SK-MEL-5 (cell line): ENCODE measurements around the gene CNOT6. TPM values are rescaled to one million over a fixed set of nuclear protein-coding genes. Genes with fewer than 3 reads are reported as not detected.
A peak's percentile ranks its signal among the peaks of the same experiment; 100 is the strongest.

ENCODE experiments used
- DNase-seq: peaks from one replicate; pipeline ENCODE4 v3.0.0-alpha.2; 2016; ENCODE audit warnings: low read depth, low spot score
- in situ Hi-C: cut with HindIII; loops from 2 replicates; pipeline ENCODE4 v1.10.0; 2016; ENCODE audit warnings: low sequenced_read_pairs, high pct_unique_total_duplicates, low pct_unique_long_range_greater_than_20kb
- total RNA-seq: library from RNA; depleted of rRNA; stranded (reverse); fragments of >200 nt; shearing (Covaris generic); gene quantifications from 2 replicates; pipeline ENCODE4 v1.2.3, GENCODE V29; 2014

Gene CNOT6
- total RNA-seq, 1 experiment from 2014 or later: 9.6 TPM

DNA sequence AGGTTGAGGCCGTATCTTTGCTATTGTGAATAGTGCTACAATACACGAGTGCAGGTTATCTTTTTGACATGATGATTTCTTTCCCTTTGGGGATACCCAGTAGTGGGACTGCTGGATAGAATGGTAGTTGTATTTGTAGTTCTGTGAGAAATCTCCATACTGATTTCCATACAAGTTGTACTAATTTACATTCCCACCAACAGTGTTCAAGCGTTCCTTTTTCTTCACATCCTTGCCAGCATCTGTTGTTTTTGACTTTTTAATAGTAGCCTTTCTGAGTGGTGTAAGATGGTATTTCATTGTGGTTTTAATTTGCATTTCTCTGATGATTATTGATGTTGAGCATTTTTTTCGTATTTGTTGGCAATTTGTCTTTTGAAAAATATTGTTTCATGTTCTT lies 41.4 kb downstream of the CNOT6 start:
- in situ Hi-C loops: no loop called here
- DNase-seq: no peak

- in situ Hi-C loops: no loop called here
- no peak for DNase-seq
These were observed 46.0 kb downstream of the CNOT6 start for GRCh38 chr5:180540050-180540694.

- in situ Hi-C loops: no loop called here
- DNase-seq: no peak
These were observed 47.5 kb downstream of the CNOT6 start for GRCh38 chr5:180541710-180542109.

DNA sequence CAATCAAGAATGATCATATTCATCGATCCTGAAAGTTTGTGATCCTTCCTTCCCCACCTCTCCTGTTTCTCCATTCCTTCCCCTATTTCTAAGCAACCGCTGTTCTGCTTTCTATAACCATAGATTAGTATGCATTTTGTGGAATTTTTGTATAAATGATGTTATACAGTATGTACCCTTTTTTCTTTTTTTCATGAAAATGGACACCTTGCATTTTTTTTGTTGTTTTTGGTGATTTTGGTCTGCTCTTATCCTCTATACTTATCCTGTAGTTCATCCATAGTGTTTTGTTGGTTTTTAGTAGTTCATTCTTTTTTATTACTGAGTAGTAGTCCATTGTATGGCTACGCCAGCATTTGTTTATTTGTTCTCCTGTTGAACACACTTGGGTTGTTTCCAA lies 51.1 kb downstream of the CNOT6 start:
- in situ Hi-C loops: no loop called here
- no peak for DNase-seq

- DNase-seq: no peak
- in situ Hi-C loops: no loop called here
These were observed 54.4 kb downstream of the CNOT6 start for GRCh38 chr5:180548563-180548962.

- peak; percentile 6 for DNase-seq
- in situ Hi-C loops: no loop called here
These were observed 59.4 kb downstream of the CNOT6 start for GRCh38 chr5:180553530-180553929.

- in situ Hi-C loops: no loop called here
- no peak for DNase-seq
These were observed 61.2 kb downstream of the CNOT6 start for GRCh38 chr5:180555168-180555921.

DNA sequence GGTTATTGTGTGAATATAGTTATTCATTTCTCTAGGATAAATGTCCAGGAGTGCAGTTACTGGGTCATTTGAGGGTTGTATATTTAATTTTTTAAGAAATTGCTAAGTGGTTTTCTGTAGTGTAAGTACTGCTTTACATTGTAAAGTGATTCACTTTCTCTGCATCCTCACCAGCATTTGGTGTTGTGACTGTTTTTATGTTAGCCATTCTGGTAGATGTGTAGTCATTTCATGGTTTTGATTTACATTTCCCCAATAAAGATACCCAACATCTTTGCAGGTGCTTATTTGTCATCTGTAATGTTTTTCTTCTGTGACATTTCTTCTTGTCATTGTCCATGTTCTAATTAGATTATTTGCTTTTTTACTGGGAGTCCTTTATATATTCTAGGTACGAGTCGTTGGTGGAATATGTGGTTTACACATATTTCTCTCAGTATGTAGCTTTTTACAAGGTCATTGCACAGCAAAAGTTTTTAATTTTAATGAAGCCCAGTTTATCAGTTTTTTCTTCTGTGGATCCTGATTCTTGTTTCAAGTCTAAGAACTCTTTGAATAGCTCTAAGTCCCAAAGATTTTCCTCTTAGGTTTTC lies 63.1 kb downstream of the CNOT6 start:
- in situ Hi-C loops: no loop called here
- DNase-seq: no peak

DNA sequence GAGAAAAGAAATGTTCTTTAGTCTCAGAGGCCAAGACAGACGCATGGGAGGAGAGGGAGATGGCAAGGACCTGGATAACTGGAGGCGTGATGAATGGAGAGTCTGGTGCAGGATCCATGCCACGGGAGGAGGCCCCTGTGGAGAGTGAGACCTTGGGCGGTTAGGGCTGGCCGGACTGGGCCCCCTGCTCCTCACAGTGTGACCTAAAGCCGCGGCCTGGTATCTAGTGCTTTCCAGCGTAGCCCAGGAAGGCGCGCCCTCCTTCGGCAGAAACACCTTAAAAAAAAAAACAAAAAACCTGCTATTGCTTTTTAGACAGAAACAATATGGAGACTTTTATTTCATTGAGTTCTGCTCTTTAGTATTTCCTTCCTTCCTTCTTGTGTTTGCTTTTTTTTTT lies 64.1 kb downstream of the CNOT6 start:
- no peak for DNase-seq
- in situ Hi-C loops: no loop called here

GRCh38 chr5:180563994-180564393 lies 69.8 kb downstream of the CNOT6 start:
- in situ Hi-C loops: no loop called here
- no peak for DNase-seq

DNA sequence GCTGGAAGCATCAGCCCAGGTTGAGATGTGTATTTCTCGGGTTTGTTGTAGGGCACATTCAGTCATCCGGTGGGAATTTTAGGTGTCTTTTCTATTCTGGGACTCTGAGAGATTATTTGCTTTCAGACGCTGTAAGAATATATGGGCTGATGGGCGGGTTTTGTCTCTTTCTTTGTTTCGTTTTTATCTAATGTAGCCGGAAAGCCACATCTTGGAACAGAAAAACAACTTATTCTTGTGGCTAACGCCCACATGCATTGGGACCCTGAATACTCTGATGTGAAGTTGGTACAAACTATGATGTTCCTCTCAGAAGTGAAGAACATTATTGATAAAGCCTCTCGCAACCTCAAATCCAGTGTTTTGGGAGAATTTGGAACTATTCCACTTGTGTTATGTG lies 74.7 kb downstream of the CNOT6 start:
- DNase-seq: no peak
- in situ Hi-C loops: no loop called here

GRCh38 chr5:180575571-180575970 lies 81.4 kb downstream of the CNOT6 start:
- in situ Hi-C loops: no loop called here
- no peak for DNase-seq

DNA sequence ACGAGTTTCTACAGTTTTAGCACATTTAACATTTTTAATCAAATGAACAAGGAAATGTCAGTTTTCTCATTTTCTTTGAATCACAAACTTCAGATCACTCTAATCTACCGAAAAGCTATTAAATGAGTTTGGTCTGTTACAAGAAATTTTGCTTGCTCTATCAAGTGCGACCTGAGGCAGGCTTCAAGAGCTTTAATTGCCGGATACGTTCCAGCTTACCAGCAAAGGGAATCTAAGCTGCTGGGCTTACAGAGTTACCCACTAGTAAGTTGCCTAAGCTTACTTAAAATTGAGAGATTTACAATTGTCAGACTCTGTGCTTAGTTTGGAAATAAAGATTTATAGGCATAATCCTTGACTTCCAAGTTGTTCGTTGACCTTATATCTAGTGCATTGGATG lies 86.5 kb downstream of the CNOT6 start:
- in situ Hi-C loops: no loop called here
- DNase-seq: no peak

- DNase-seq: no peak
- in situ Hi-C loops: no loop called here
These were observed 89.6 kb downstream of the CNOT6 start for GRCh38 chr5:180583738-180584137.

DNA sequence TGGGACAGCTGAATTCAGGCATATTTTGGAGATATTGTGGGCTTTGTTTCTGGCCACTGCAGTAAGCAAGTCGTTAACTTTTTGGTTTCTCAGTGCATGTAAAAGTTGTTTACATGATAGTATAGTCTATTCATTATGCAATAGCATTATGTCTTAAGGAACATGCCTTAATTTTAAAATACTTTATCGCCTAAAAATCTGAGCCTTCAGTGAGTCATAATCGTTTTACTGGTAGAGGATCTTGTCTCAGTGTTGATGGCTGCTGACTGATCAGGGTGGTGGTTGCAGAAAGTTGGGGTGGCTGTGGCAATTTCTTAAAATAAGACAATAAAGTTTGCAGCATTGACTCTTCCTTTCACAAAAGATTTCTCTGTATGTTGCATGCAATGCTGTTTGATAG lies 92.0 kb downstream of the CNOT6 start:
- DNase-seq: no peak
- in situ Hi-C loops: no loop called here

DNA sequence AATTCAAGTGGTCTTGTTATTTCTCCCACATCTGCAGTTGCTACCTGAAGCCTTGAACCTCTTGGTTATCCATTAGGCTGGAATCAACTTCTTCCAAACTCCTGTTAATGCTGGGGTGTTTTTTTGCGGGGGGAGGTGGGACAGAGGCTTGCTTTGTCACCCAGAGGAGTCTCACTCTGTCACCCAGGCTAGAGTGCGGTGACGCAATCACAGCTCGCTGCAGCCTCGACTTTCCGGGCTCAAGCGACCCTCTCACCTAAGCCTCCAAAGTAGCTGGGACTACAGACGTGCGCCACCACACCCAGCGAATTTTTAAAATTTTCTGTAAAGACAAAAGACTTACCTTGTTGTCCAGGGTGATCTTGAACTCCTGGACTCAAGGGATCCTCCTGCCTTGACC lies 92.7 kb downstream of the CNOT6 start:
- no peak for DNase-seq
- in situ Hi-C loops: no loop called here

DNA sequence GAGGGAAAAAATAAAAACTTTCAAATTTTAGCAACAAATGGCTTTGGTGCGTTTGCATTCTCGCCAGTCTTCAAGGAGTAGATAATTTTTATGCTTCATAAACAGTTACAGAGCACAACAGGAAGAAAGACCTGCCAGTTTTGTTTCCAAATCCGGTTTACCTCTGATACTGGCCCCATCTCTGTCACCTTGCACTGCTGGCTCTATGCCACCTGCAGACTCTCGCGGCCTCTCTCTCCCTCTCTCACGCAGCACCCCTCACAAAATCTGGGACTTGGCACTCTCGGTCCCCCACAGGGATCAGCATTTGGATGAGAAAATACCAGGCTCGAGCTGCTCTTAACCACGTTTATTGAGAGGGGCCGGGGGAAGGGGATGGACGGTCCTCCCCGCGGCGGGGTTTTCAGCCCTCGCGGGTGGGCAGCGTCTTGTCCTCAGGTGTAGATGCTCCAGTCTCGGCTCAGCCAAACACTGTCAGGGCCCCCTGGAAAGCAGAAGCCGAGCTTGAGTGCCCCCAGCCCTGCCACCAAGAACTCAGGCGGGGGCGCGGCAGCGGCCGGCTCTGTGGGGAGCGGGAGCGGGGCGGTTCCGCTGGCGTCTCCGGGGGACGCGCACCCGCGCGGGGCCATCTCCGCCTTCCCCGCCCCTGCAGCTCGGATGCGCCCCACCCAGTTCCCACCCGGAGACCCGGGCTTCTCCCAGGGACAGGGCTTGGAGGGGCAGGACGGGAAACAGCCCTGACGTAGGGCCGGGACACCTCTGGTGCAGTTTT lies 95.8 kb downstream of the CNOT6 start:
- in situ Hi-C loops: no loop called here
- DNase-seq: no peak

GRCh38 chr5:180590543-180591310 lies 96.5 kb downstream of the CNOT6 start:
- in situ Hi-C loops: no loop called here
- DNase-seq: no peak
